Measurements from ENCODE around the gene TDRKH. TPM values are rescaled to one million over a fixed set of nuclear protein-coding genes. Genes with fewer than 3 reads are reported as not detected.

The TDRKH gene
- polyA plus RNA-seq, 1 experiment, result 1.0 TPM

- no peaks in the 10 kb centered on the region; the same call in 1 of the 2 replicates for H3K9me3 ChIP-seq (ENCODE audit: control insufficient read depth, insufficient read depth, low read length)
- ChIA-PET POLR2A (no interaction called here), CTCF (interaction anchor here (0.5 to 1.2 kb wide), 2 partner anchors 14 to 282 kb away, joined by 3 read pairs; partner anchors contain the start of gene TUFT1)
- peaks cover 47% of the 10 kb centered on the region for H3K27me3 ChIP-seq (ENCODE audit: control insufficient read depth, insufficient read depth, low read length)
- H3K4me3 ChIP-seq (ENCODE audit: low read depth, low read length), result no peak overlapping the region
- no peak overlapping the region for H3K27ac ChIP-seq (ENCODE audit: low read depth, low read length)
- DNase-seq (ENCODE audit: low read depth, low spot score), result no peak
- no peak for TF ChIP-seq CTCF (IDR thresholded peaks at IDR 0.05; ENCODE audit: low read depth, low read length)
Measured at GRCh38 chr1:151822404-151822803, 32.1 kb upstream of the TDRKH start.

- CTCF ChIA-PET, result interaction anchor here (1.2 kb wide), 1 partner anchor 15 kb away, joined by 3 read pairs; no protein-coding TSS in a partner anchor
Measured at GRCh38 chr1:151820940-151821339, 30.6 kb upstream of the TDRKH start.

GRCh38 chr1:151819976-151820623, 29.8 kb upstream of the TDRKH start:
- TF ChIP-seq CTCF (IDR thresholded peaks at IDR 0.05; ENCODE audit: low read depth, low read length), result no peak
- CTCF ChIA-PET, result no interaction called here
- Histone ChIP-seq H3K4me3 (ENCODE audit: low read depth, low read length) (no peak overlapping the region), H3K27me3 (ENCODE audit: control insufficient read depth, insufficient read depth, low read length) (peaks cover 50% of the 10 kb centered on the region), H3K27ac (ENCODE audit: low read depth, low read length) (no peak overlapping the region), H3K9me3 (ENCODE audit: control insufficient read depth, insufficient read depth, low read length) (no peaks in the 10 kb centered on the region)
- POLR2A ChIA-PET, result no interaction called here
- no peak for DNase-seq (ENCODE audit: low read depth, low spot score)

More at GRCh38 chr1:151820940-151821339, 30.6 kb upstream of the TDRKH start:
- H3K27ac ChIP-seq (ENCODE audit: low read depth, low read length), result no peak overlapping the region
- no peaks in the 10 kb centered on the region; the same call in 1 of the 2 replicates for H3K9me3 ChIP-seq (ENCODE audit: control insufficient read depth, insufficient read depth, low read length)
- TF ChIP-seq CTCF (IDR thresholded peaks at IDR 0.05; ENCODE audit: low read depth, low read length), result no peak
- DNase-seq (ENCODE audit: low read depth, low spot score), result no peak
- H3K4me3 ChIP-seq (ENCODE audit: low read depth, low read length), result no peak overlapping the region
- POLR2A ChIA-PET, result no interaction called here
- peaks cover 51% of the 10 kb centered on the region for H3K27me3 ChIP-seq (ENCODE audit: control insufficient read depth, insufficient read depth, low read length)

- POLR2A ChIA-PET, result no interaction called here
- H3K4me3 ChIP-seq (ENCODE audit: low read depth, low read length), result no peak overlapping the region
- CTCF ChIA-PET, result no interaction called here
Measured at GRCh38 chr1:151819227-151819835, 29.0 kb upstream of the TDRKH start.

More at GRCh38 chr1:151819227-151819835, 29.0 kb upstream of the TDRKH start:
- peaks cover 51% of the 10 kb centered on the region for H3K27me3 ChIP-seq (ENCODE audit: control insufficient read depth, insufficient read depth, low read length)
- H3K27ac ChIP-seq (ENCODE audit: low read depth, low read length), result no peak overlapping the region
- no peaks in the 10 kb centered on the region for H3K9me3 ChIP-seq (ENCODE audit: control insufficient read depth, insufficient read depth, low read length)
- no peak for DNase-seq (ENCODE audit: low read depth, low spot score)
- TF ChIP-seq CTCF (IDR thresholded peaks at IDR 0.05; ENCODE audit: low read depth, low read length), result no peak
